BLaER1 treated with 17β-estradiol and CSF1 and Interleukin-3, amounts not matched to agents 10 nM and 100 nM (cell line): ENCODE results near the gene MCOLN1.
"Not testable (repeated sequence)": the region's sequence is repeated elsewhere in the genome, so short reads cannot be mapped to it uniquely, and the experiment has no call there.

Experiments used
- H3K27ac ChIP-seq, 11 experiments: shearing (Covaris generic); formaldehyde crosslinking; 2 replicates each; pipeline ENCODE4 v1.8.1; 2022
- H3K27me3 ChIP-seq, 11 experiments: shearing (Covaris generic); formaldehyde crosslinking; 2 replicates each; pipeline ENCODE4 v1.8.1; 2022
- H3K36me3 ChIP-seq, 11 experiments: shearing (Covaris generic); formaldehyde crosslinking; 2 replicates each; pipeline ENCODE4 v1.8.1; 2022
- H3K4me1 ChIP-seq, 10 experiments: shearing (Covaris generic); formaldehyde crosslinking; 2 replicates each; pipeline ENCODE4 v1.8.1; 2022
- H3K4me2 ChIP-seq, 11 experiments: shearing (Covaris generic); formaldehyde crosslinking; 2 replicates each; pipeline ENCODE4 v1.8.1; 2022
- H3K4me3 ChIP-seq, 10 experiments: shearing (Covaris generic); formaldehyde crosslinking; 2 replicates each; pipeline ENCODE4 v1.8.1; 2022
- H3K9ac ChIP-seq, 11 experiments: shearing (Covaris generic); formaldehyde crosslinking; 2 replicates each; pipeline ENCODE4 v1.8.1; 2022
- H3K9me3 ChIP-seq, 11 experiments: shearing (Covaris generic); formaldehyde crosslinking; replicated peaks in 1 of 11; 2 replicates each; pipeline ENCODE4 v1.8.1; 2022
- H4K20me1 ChIP-seq, 11 experiments: shearing (Covaris generic); formaldehyde crosslinking; 2 replicates each; pipeline ENCODE4 v1.8.1; 2022
- Cebpa-rat ChIP-seq, 11 experiments: shearing (Covaris generic); IDR thresholded peaks; 2 replicates each; pipeline ENCODE4 v1.8.1; 2022

MCOLN1 gene

DNA sequence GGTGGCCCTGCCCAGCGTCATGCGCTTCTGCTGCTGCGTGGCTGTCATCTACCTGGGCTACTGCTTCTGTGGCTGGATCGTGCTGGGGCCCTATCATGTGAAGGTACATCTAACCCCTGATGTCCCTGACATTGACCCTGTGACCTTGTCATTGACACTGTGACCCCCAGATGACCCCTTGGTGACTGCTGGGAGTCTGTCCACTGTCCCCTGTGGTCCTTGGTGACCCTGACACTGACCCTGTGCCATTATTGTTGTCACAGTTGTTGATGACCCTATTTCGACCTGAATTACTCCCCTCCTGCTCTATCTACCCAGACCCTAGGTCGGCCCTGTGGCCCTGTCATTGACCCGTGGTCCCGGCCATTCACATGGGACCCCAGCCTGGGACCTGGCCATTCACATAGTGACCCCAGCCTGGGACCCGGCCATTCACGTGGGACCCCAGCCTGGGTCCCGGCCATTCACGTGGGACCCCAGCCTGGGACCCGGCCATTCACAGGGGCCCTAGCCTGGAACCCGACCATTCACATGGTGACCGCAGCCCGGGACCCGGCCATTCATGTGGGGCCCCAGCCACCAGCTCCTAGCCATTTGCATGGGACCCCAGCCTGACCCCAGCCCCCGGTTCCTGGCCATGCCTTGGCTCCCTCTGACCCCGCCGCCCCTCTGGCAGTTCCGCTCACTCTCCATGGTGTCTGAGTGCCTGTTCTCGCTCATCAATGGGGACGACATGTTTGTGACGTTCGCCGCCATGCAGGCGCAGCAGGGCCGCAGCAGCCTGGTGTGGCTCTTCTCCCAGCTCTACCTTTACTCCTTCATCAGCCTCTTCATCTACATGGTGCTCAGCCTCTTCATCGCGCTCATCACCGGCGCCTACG, 7.4 kb downstream of the MCOLN1 start:
- no peak overlapping the region for H3K27ac ChIP-seq
- H3K4me3 ChIP-seq, result no peak overlapping the region
- peaks cover 0 to 27% (median 0%) of the 10 kb centered on the region in 11 experiments; a peak in 4 of 22 replicates for H4K20me1 ChIP-seq
- no peaks in the 10 kb centered on the region for H3K27me3 ChIP-seq
- TF ChIP-seq Cebpa-rat (IDR thresholded peaks at IDR 0.05), result no peak
- peaks cover 6 to 44% (median 16%) of the 10 kb centered on the region in 10 experiments; a peak in 18 of 20 replicates for H3K4me1 ChIP-seq
- H3K9me3 ChIP-seq, result no peaks in the 10 kb centered on the region
- H3K9ac ChIP-seq, result no peak overlapping the region
- H3K4me2 ChIP-seq, result no peak overlapping the region
- peaks cover under 1 to 87% (median 63%) of the 10 kb centered on the region in 11 experiments; a peak in 17 of 22 replicates for H3K36me3 ChIP-seq

DNA sequence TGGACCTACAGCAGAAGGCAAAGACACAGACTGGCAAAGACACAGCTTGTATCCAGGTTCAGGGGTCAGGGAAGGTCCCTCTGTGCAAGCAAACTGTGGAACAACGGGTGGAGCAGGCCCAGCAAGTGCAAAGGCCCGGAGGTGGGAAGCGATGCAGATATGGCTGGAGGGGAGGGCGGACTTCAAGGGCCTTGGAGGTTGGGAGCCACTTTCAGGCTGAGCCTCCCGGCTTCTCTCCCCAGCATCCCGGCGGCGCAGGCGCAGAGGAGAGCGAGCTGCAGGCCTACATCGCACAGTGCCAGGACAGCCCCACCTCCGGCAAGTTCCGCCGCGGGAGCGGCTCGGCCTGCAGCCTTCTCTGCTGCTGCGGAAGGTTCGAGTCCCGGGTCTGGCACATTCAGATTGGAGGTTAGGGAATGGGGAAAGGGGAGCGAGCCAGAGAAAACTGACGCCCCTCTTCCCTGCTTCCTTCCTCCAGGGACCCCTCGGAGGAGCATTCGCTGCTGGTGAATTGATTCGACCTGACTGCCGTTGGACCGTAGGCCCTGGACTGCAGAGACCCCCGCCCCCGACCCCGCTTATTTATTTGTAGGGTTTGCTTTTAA, 11.0 kb downstream of the MCOLN1 start:
- H4K20me1 ChIP-seq, result peaks cover 0 to 7% (median 0%) of the 10 kb centered on the region in 11 experiments; a peak in 3 of 22 replicates
- H3K27me3 ChIP-seq, result no peaks in the 10 kb centered on the region
- H3K36me3 ChIP-seq, result peaks cover 11 to 67% (median 40%) of the 10 kb centered on the region in 11 experiments; a peak in 19 of 22 replicates
- peak overlapping the region; percentile 78 to 92 (median 84); a peak in 18 of 20 replicates for H3K4me3 ChIP-seq
- H3K4me2 ChIP-seq, result peak overlapping the region; percentile 81 to 100 (median 98)
- TF ChIP-seq Cebpa-rat (IDR thresholded peaks at IDR 0.05), result no peak
- peaks cover 18 to 34% (median 29%) of the 10 kb centered on the region in 10 experiments for H3K4me1 ChIP-seq
- no peaks in the 10 kb centered on the region for H3K9me3 ChIP-seq
- H3K9ac ChIP-seq, result peak overlapping the region; percentile 53 to 83 (median 80); a peak in 20 of 22 replicates
- H3K27ac ChIP-seq, result peak overlapping the region in 9 of 11 experiments; percentile 41 to 75 (median 67); a peak in 18 of 22 replicates

DNA sequence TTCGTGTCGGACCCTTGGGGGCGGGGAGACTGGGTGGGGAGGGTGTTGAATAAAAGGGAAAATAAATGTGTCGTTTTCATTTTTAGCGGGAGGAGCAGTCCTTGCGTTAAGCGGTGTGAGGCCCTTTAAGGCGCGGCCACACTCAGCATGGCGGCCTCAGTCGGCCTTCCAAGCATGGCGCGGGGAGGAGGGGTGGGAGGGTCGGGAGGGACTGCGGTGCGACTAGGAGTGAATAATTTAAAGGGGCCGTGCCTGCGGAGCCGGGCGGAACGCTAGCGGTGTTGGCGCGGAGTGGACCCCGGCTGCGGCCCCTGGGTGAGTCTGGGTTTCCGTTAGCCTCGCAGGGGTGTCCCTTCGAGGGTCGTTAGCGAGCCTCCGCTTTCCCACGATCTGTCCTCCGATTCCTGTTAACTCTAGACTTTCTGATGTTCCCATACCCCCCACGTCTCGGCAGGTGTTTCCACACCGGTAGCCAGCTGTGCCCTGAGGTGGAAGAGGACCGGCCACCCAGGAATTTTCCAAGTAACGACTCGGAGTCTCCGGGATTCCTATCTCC, 11.6 kb downstream of the MCOLN1 start:
- H3K4me3 ChIP-seq, result peak overlapping the region; percentile 78 to 92 (median 84)
- peak overlapping the region in 10 of 11 experiments; percentile 29 to 78 (median 71); a peak in 19 of 22 replicates for H3K27ac ChIP-seq
- peak overlapping the region; percentile 89 to 100 (median 98) for H3K4me2 ChIP-seq
- no peaks in the 10 kb centered on the region for H3K9me3 ChIP-seq
- peak overlapping the region; percentile 69 to 83 (median 81) for H3K9ac ChIP-seq
- peaks cover 15 to 67% (median 41%) of the 10 kb centered on the region in 11 experiments; a peak in 20 of 22 replicates for H3K36me3 ChIP-seq
- TF ChIP-seq Cebpa-rat (IDR thresholded peaks at IDR 0.05), result no peak
- H4K20me1 ChIP-seq, result peaks cover 0 to 7% (median 0%) of the 10 kb centered on the region in 11 experiments; a peak in 2 of 22 replicates
- H3K4me1 ChIP-seq, result peaks cover 18 to 37% (median 29%) of the 10 kb centered on the region in 10 experiments
- H3K27me3 ChIP-seq, result no peaks in the 10 kb centered on the region

DNA sequence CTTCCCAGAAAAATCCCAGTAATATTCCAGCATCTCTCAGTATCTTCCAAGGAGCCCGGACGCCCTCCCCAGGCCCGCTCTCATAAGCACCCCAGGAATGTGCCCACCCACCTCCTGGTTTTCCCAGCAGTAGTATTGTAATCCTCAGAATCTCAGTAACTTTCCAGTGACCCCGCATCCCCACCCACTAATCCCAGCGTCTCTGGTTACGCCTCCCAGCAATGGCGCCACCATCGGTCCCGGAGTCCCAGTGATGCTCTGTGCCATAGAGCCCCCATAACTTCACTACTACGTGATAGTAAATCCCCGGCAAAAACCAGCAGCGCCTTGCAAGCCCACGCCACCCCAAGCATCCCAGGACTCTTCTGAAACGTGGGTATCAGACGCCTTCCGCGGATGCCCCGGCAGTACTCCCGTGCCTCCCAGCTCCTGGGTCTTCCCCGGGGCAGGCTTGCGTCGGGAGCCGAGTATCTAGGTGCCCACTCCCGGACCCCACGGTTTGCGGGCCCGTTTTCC, 12.2 kb downstream of the MCOLN1 start:
- H4K20me1 ChIP-seq, result peaks cover 0 to 7% (median 0%) of the 10 kb centered on the region in 11 experiments; a peak in 2 of 22 replicates
- peak overlapping the region; percentile 89 to 100 (median 98) for H3K4me2 ChIP-seq
- H3K27me3 ChIP-seq, result no peaks in the 10 kb centered on the region
- peak overlapping the region; percentile 78 to 92 (median 84) for H3K4me3 ChIP-seq
- peak overlapping the region; percentile 69 to 83 (median 81) for H3K9ac ChIP-seq
- H3K9me3 ChIP-seq, result no peaks in the 10 kb centered on the region
- peaks cover 17 to 66% (median 38%) of the 10 kb centered on the region in 11 experiments; a peak in 19 of 22 replicates for H3K36me3 ChIP-seq
- peaks cover 18 to 37% (median 29%) of the 10 kb centered on the region in 10 experiments for H3K4me1 ChIP-seq
- H3K27ac ChIP-seq, result peak overlapping the region; percentile 39 to 78 (median 69); a peak in 19 of 22 replicates
- no peak for TF ChIP-seq Cebpa-rat (IDR thresholded peaks at IDR 0.05)

DNA sequence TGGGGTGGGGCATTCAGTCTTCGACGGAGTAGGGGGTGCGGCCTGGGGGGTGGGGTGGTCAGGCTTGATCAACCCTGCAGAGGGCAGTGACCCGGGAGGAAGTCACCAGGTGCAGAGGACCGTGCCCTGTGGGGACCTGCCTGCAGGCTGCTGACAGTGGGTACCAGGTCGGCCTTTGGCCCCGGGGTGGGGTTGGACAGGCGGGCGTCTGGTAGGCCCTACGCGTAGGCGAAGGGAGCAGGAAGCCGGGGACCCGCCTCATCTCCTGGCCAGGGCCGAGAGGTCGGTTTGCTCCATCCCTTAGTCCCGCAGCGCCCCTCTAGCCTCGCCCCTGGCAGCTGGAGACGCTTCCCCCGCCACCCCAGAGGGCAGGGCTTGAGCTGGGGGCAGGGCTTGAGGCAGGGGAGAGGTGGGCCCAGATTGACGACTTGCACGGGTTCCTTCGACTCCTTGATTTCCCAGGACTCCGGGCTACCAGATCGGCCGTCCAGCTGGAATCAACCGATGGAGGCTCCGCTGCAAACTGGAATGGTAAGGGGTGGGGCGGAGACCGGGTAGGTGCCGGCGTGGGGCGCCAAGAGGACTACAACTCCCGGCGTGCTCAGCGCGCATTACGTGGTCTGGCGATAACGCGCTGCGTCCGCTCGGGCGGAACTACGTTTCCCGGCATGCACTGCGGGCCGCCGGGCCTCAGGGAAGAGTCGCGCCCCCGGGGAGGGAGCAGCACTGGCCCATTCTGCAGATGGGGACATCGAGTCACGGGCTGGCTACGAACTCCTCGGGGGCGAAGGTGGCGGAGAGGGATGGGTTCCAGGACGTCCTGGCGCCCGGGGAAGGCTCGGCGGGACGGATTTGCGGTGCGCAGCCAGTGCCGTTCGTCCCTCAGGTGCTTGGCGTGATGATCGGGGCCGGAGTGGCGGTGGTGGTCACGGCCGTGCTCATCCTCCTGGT, 12.9 kb downstream of the MCOLN1 start, which contains the start of gene PNPLA6:
TSS of gene PNPLA6 (plus strand) at position 671 of the 951 bp plus-strand sequence. CDS start at position 743, 72 bp downstream.
- Histone ChIP-seq H3K27ac (peak within 1 kb of the TSS; percentile 39 to 78 (median 69); a peak in 21 of 22 replicates), H3K27me3 (no peaks in the 10 kb centered on the region)

DNA sequence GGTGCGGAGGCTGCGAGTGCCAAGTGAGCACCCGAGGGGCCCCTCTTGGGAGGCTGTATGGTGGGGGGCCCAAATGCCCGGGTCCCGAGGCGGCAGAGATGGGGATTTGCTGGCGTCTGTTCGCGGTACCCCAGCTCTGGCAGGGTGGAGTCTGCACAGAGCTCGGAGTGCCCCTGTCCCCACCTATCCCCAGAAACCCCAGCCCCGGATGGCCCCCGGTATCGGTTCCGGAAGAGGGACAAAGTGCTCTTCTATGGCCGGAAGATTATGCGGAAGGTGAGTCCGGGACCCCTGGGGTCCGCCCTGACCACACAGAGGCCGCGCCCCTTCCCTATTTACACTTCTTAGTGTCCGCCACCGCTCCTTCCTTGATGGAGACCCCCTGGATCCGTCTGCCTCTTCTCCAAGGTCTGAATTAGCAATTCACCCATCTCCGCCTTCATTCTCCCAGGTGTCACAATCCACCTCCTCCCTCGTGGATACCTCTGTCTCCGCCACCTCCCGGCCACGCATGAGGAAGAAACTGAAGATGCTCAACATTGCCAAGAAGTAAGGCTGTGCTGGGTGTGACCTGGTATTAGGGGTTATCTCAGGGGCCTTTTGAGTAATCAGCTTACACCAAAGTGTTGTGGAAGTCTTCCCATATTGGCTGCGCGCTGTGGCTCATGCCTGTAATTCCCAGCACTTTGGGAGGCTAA, 13.7 kb downstream of the MCOLN1 start:
- H3K27ac ChIP-seq, result peak overlapping the region; percentile 30 to 78 (median 69); a peak in 21 of 22 replicates
- H3K4me3 ChIP-seq, result peak overlapping the region; percentile 78 to 92 (median 84)
- no peak for TF ChIP-seq Cebpa-rat (IDR thresholded peaks at IDR 0.05)
- H3K9me3 ChIP-seq, result no peaks in the 10 kb centered on the region
- H3K36me3 ChIP-seq, result peaks cover 13 to 64% (median 29%) of the 10 kb centered on the region in 11 experiments; a peak in 18 of 22 replicates
- peak overlapping the region; percentile 69 to 83 (median 81) for H3K9ac ChIP-seq
- H4K20me1 ChIP-seq, result peaks cover 0 to 9% (median 0%) of the 10 kb centered on the region in 11 experiments; a peak in 1 of 22 replicates
- no peaks in the 10 kb centered on the region for H3K27me3 ChIP-seq
- H3K4me1 ChIP-seq, result peaks cover 30 to 50% (median 42%) of the 10 kb centered on the region in 10 experiments
- peak overlapping the region; percentile 89 to 100 (median 98) for H3K4me2 ChIP-seq

More for the DNA sequence above, 12.9 kb downstream of the MCOLN1 start, which contains the start of gene PNPLA6:
- Histone ChIP-seq H3K9me3 (no peaks in the 10 kb centered on the region), H3K4me3 (peak within 1 kb of the TSS; percentile 78 to 92 (median 84)), H3K4me1 (peaks cover 21 to 42% (median 34%) of the 10 kb centered on the region in 10 experiments), H4K20me1 (peaks cover 0 to 5% (median 0%) of the 10 kb centered on the region in 11 experiments; a peak in 3 of 22 replicates), H3K36me3 (peaks cover 13 to 66% (median 36%) of the 10 kb centered on the region in 11 experiments; a peak in 19 of 22 replicates), H3K4me2 (peak within 1 kb of the TSS; percentile 89 to 100 (median 98)), H3K9ac (peak within 1 kb of the TSS; percentile 69 to 83 (median 81))
- no peak for TF ChIP-seq Cebpa-rat (IDR thresholded peaks at IDR 0.05)

DNA sequence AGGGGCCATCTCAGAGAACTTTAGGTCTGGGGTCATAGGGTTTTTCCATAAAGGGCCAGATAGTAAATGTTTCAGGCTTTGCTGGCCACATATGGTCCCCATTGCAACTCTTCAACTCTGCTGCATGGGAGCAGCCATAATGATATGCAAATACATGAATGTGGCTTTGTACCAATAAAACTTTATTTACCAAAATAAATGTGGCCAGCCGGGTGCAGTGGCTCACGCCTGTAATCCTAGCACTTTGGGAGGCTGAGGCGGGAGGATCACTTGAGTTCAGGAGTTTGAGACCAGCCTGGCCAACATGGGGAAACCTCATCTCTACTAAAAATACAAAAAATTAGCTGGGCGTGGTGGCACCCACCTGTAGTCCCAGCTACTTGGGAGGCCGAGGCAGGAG, 16.6 kb downstream of the MCOLN1 start:
- not testable (repeated sequence) for H3K9me3 ChIP-seq, H3K9ac ChIP-seq, H4K20me1 ChIP-seq, H3K4me2 ChIP-seq, H3K27me3 ChIP-seq, H3K4me3 ChIP-seq, H3K27ac ChIP-seq
- H3K4me1 ChIP-seq, result peaks cover 37 to 69% (median 56%) of the 10 kb centered on the region in 10 experiments
- H3K36me3 ChIP-seq, result peaks cover 32 to 60% (median 44%) of the 10 kb centered on the region in 11 experiments
